Measurements from ENCODE around the gene GPHN.

Gene GPHN

GRCh38 chr14:67172520-67172919 lies 664.6 kb downstream of the GPHN start:
- DNase-seq, result no peak

GRCh38 chr14:67173719-67174118 lies 665.8 kb downstream of the GPHN start:
- no peak for DNase-seq

- no peak for DNase-seq
These were observed 678.3 kb downstream of the GPHN start for GRCh38 chr14:67186172-67186768.

- DNase-seq, result no peak
These were observed 679.0 kb downstream of the GPHN start for GRCh38 chr14:67186789-67187584.

GRCh38 chr14:67187826-67188225 lies 679.9 kb downstream of the GPHN start:
- DNase-seq, result no peak

- DNase-seq, result no peak
These were observed 680.4 kb downstream of the GPHN start for GRCh38 chr14:67188326-67188725.

GRCh38 chr14:67191768-67192290 lies 683.9 kb downstream of the GPHN start:
- no peak for DNase-seq

GRCh38 chr14:67192366-67192765 lies 684.4 kb downstream of the GPHN start:
- DNase-seq, result no peak

- no peak for DNase-seq
These were observed 687.3 kb downstream of the GPHN start for GRCh38 chr14:67195279-67195678.

GRCh38 chr14:67199016-67199415 lies 691.1 kb downstream of the GPHN start:
- DNase-seq, result no peak

- DNase-seq, result no peak
These were observed 699.9 kb downstream of the GPHN start for GRCh38 chr14:67207810-67208209.

GRCh38 chr14:67218126-67218525 lies 710.2 kb downstream of the GPHN start:
- DNase-seq, result no peak

GRCh38 chr14:67221248-67221981 lies 713.5 kb downstream of the GPHN start:
- no peak for DNase-seq

- no peak for DNase-seq
These were observed 714.0 kb downstream of the GPHN start for GRCh38 chr14:67221982-67222328.

- no peak for DNase-seq
These were observed 717.6 kb downstream of the GPHN start for GRCh38 chr14:67225523-67225922.

- DNase-seq, result no peak
These were observed 720.5 kb downstream of the GPHN start for GRCh38 chr14:67228325-67228984.
